Pons (tissue), 1 donor: ENCODE results near the gene DPY30.
"Not testable (repeated sequence)": the region's sequence is repeated elsewhere in the genome, so short reads cannot be mapped to it uniquely, and the experiment has no call there.

ENCODE experiments used
- DNase-seq: peaks from one replicate; pipeline ENCODE4 v3.0.0-alpha.2; 2016; ENCODE audit warnings: low spot score

DPY30 gene

DNA sequence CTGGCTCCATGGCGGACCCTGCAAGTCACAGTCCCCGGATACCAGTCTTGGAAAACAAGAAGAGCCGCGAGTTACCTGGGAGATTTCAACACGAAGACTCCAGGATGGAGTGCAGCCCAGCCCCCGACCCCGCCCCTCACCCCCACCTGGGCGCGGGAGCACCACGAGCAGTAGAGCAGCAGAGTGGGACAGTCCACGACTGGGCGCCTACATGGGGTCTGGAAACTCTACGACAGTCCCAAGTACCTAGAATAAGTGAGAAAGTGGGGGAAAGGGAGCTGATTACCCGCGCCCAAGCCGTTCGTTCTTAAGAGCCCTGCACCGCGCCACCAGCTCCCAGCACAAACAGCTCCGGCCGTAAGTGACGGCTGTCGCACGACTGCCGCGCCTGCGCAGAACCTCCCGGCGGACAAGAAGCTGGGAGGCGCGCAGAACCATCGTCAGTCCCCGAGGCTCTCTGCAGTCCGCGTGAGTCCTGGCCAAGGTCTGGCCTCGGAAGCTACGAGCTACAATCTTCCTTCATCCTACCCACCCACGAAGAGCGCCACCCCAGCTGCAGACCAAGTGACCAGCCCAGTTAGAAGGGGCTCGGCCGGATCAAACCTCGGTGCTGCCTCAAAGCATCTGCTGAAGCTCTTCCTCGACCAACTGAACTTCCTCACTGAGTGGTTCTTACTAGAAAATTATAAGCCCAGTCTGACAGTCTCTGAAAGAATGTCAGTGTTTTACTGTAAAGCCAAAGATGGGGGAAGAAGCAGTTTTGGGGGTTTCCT, at the start of gene DPY30:
Gene DPY30, minus strand, starts transcription at position 359 of the 773 bp plus-strand sequence. Its CDS starts 349 bp downstream, at position 10.
- peak; percentile 92 for DNase-seq

DNA sequence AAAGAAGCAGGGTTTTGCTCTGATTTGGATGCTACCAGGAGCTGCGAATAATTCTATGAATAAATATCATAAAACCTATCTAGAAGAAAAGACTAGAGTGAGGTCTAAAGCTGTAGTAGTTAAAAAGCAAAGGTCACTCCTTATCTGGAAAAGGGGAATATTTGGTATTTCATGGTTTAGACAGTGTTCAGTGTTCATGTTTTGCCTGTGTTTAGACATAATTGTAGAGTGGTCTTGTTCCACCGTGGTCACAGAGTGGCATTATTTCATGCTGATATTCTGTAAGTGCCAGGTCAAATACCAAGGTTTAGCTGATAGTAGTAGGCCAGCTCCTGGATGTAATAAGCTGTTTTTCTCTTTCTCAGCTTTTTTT, 34.5 kb upstream of the DPY30 start:
- DNase-seq = no peak

DNA sequence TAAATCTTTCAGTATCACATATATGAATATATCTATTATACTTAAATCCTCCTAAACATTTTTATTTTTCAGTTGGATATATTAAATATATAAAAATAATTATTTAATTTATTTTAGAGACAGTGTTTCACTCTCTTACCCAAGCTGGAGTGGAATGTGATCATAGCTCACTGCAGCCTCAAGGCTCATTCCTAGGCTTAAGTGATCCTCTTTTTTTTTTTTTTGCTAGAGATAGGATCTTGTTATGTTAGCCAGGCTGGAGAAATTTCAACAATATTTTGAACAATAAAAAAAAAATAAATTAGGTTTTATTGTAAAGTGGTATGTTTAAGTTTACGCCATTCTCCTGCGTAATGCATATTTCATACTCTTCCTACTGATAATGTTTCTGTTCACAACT, 27.9 kb upstream of the DPY30 start:
- DNase-seq = no peak

DNA sequence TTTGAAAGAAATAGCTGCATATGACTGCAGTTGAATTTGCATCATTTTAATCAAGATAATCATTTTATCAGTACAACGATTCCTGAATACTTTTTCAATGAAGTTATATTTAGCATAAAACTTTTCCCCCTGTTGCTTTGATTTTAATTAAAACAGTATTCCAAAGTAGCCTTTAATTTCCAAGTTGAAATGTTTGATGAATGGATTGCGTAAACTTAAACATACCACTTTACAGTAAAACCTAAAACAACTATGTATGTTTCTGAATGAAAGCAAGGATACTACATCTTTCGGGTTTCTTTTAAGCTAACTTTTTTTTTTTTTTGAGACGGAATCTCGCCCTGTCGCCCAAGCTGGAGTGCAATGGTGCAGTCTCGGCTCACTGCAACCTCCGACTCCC, 25.1 kb upstream of the DPY30 start:
- DNase-seq = no peak

DNA sequence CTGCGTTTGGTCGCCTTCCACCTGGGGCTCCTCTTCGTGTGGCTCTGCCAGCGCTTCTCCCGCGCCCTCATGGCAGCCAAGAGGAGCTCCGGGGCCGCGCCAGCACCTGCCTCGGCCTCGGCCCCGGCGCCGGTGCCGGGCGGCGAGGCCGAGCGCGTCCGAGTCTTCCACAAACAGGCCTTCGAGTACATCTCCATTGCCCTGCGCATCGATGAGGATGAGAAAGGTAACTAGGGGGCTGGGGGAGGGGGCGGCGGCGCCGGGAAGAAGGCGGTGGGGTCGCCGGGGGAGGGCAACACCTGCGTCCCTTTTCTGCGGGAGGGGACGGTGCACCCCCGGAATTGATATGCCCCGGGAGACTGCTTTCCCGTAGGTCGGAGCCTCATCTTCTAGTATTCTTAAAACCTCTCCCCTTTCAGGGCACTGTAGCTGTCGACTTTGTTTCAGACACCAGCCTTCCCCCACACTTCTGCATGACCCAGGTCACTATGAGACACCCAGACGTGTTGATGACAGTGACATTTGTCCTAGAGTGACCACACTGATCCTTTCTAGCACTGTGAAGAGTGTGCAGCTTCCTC, 24.5 kb upstream of the DPY30 start:
- DNase-seq = peak; percentile 46

DNA sequence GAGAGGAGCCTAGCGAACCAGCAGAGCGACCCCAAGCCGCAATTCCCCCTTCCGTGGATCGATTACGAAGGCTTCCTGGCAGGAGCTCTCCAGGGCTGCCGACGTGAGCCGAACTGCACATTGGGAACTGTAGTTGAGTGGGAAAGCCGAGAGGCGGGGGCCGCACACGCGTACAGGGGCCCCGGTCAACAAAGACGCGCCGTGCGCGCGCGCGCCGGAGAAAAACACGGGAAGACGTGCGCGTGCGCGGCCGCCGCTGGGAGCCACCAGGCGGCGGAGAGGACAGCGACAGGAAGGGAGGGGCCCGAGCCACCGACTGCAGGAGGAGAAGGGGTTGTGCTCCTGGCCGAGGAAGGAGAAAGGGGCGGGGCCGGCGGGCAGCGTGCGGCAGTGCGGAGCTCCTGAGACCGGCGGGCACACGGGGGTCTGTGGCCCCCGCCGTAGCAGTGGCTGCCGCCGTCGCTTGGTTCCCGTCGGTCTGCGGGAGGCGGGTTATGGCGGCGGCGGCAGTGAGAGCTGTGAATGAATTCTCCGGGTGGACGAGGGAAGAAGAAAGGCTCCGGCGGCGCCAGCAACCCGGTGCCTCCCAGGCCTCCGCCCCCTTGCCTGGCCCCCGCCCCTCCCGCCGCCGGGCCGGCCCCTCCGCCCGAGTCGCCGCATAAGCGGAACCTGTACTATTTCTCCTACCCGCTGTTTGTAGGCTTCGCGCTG, 23.9 kb upstream of the DPY30 start, which contains the start of gene SPAST:
Gene SPAST, plus strand, starts transcription at position 247 of the 711 bp plus-strand sequence. Its CDS starts 276 bp downstream, at position 523.
- DNase-seq = peak; percentile 98

DNA sequence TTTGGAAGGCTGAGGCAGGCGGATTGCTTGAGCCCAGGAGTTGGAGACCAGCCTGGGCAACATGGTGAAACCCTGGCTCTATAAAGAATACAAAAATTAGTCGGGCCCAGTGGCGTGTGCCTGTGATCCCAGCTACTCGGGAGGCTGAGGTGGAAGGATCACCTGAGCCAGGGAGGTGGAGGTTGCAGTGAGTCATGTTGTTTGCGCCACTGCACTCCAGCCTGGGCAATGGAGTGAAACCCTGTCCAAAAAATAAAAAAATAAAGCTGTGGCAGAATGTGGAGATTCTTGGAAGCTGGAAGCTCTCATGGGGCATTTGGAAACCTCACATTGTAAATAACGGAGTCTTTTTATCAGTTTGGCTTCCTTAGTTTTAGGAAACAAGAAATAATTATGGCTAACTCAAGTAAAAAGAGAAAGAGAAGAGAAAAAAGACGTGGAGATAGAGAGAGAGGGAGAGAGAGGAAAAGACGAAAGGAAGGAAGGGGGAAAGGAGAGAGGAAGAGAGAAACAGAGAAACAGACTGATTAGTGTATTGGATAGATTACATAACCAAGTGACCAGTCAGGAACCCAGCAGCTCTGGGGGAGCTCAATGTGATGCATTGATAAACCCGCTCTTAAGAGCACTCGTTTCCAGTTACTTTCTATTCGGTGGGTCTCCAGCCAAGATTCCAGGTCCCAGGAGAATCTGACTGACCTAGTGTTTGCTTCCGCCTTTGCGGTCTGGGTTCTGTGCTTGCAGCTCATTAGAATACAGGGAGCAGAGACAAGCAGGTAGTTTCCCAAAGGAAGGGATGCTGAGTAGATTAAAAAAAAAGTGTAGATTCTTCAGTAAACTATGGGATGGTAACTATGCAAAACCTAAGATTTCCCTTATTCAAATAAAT, 22.6 kb upstream of the DPY30 start:
- DNase-seq = peak; percentile 54

DNA sequence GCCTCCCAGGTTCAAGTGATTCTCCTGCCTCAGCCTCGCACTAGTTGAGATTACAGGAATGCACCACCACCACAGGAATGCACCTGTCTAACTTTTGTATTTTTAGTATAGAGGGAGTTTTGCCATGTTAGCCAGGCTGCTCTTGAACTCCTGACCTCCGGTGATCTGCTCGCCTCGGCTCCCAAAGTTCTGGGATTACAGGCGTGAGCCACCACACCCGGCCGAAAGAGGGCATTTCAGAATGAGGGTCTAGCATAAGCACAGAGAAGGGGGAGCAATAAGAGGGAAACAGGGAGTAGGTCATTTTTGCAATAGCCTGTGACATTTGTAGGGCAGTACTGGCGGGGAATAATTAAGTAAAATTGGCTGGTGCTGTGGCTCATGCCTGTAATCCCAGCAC, 21.8 kb upstream of the DPY30 start:
- DNase-seq = no peak

DNA sequence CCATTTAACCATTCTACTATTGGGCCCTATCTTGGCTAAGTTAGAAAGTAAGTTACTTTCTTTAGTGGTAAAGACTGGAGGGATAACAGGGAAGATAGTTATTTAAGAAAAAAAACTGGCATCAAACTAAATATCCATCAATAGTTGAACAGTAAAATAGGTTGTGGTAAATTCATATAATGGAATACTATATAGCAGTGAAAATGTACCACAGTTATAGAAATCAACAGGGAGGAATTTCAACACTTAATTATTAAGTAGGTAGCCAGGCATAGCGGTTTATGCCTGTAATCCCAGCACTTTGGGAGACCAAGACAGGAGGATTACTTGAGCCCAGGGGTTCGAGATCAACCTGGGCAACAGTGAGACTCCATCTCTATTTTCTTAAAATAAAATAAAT, 20.7 kb upstream of the DPY30 start:
- no peak for DNase-seq

DNA sequence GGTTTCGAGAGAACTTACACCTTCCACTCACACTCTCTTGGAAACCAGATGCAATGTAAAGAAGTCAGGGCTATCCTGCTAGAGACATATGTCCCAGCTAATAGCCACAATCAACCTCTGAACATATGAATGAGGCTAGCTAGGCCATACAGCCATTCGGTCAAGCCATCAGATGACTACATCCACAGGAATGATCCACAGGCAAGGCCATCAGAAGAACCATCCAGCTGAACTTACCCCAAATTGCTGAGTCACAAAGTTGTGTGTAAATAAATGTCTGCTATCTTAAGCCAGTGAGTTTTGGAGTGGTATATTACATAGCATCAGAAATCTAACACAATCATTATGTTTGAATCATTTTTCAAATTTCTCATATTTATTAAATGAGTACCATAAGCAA, 18.5 kb upstream of the DPY30 start:
- DNase-seq = no peak

DNA sequence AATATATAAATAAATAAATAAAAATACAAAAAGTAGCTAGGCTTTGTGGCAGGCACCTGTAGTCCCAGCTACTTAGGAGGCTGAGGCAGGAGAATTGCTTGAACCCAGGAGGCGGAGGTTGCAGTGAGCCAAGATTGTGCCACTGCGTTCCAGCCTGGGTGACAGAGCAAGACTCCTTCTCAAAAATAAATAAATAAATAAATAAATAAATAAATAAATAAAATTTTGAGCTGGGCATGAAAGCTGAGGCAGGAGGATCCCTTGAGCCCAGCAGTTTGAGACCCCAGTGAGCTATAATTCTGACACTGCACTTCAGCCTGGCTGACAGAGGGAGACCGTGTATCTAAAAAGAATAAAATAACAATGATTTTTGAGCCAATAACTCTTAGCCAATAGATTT, 15.0 kb upstream of the DPY30 start:
- not testable (repeated sequence) for DNase-seq

DNA sequence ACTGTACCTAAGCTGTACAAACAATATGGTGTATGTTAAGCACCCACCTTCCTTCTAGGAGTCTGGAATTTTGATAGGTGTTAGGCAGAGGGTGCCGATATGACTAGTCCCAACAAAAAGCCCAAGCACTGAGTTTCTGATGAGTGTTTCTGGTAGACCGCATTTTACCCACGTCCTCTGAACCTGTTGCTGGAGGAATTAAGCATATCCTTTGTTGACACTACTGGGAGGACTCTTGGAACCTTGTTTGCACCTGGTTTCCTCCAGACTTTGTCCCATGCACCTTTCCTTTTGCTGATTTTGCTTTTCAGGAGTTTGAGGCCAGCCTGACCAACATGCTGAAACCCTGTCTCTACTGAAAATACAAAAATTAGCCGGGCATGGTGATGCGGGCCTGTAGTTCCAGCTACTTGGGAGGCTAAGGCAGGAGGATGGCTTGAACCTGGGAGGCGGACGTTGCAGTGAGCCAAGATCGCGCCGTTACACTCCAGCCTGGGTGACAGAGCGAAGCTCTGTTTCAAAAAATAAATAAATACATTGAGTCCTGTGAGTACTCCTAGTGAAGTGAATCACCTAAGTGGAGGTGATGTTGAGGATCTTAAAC, 12.3 kb upstream of the DPY30 start:
- no peak for DNase-seq

DNA sequence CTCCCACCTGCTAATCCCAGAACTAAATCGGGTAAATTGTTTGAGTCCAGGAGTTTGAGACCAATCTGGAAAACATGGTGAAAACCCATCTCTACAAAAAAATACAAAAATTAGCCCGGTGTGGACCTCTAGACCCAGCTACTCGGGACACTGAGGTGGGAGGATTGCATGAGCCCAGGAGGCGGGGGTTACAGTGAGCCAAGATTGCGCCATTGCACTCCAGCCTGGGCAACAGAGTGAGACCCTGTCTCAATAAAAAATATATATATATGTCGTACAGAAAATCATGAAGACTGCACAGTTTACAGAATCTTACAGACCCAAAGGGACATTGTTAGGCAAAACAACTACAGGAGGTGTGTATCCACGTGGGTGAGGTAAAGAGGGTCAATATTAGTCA, 4.0 kb upstream of the DPY30 start:
- DNase-seq = no peak

DNA sequence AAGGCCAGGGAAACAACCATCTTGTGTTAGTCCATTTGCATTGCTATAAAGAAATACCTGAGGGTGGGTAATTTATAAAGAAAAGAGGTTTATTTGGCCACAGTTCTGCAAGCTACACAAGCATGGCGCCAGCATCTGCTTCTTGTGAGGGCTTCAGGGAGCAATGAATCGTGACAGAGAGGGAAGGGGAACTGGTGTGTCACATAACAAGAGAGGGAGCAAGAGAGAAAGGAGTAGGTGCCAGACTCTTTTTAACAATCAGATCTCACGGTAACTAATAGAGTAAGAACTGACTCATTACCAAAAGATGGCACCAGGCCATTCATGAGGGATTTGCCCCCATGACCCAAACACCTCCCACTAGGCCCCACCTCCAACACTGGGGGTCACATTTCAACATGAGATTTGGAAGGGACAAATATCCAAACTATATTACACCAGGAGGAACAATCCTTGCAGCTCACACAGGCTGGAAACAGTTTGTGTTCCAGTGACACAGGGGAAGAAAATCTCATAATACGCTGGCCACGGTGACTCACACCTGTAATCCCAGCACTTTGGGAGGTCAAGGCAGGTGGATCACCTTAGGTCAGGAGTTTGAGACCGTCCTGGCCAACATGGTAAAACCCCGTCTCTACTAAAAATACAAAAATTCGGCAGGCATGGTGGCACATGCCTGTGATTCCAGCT, 5.3 kb downstream of the DPY30 start:
- not testable (repeated sequence) for DNase-seq

DNA sequence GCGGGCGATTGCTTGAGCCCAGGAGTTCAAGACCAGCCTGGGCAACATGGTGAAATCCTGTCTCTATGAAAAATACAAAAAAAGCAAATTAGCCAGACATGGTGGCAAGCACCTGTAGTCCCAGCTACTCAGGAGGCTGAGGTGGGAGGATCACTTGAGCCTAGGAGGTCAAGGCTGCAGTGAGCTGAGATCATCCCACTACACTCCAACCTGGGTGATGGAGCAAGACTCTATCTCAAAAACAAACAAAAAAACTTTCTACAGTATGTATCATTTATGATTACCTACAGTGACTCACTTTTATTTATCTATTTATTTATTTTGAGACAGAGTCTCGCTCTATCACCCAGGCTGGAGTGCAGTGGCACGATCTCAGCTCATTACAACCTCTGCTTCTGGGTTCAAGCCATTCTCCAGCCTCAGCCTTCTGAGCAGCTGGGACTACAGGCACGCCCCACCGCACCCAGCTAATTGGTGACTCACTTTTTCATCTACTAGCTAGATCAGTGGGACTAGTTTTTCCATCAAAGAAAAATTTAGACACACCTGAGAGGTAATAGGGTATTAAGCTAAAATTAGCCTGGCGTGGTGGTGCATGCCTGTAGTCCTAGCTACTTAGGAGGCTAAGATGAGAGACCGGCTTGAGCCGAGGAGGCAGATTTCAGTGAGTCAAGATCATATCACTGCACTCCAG, 20.7 kb downstream of the DPY30 start:
- not testable (repeated sequence) for DNase-seq

DNA sequence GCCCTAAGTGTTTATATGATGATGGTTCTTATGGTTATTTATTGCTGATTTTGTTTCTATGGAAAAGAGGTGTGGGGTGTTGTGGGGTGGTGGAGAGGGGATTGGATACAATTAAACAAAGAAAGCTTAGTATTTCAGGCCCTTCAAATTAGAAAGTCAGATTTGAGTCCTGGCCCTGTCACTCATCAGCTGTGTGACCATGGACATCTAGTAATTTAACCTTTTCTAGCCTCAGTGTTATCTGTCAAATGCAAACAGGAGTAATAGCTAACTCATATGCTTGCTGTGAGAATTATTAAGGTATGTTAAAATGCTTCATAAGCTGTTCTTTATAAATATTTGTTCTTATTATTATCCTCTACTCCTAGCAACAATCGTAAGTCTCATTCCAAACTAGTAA, 26.7 kb downstream of the DPY30 start:
- DNase-seq = peak; percentile 64

DNA sequence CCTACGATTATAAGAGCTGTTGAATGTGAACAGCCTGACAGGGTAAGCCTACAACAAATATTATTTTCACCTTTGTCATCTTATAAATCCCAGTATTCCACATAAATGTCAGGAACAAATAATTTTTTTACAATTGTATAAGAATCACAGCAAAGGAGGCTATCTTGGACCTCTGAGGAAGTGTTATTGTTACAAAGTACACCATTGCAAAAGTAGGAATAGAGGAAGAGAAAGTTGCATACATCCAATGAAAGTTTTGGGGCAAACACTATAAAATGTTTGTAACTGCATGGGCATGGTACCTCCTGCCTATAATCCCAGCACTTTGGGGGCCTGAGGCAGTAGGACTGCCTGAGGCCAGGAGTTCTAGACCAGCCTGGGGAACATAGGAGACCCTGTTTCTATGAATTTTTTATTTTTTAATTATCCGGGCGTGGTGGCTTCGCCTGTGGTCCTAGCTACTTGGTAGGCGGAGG, 28.1 kb downstream of the DPY30 start:
- DNase-seq = no peak

DNA sequence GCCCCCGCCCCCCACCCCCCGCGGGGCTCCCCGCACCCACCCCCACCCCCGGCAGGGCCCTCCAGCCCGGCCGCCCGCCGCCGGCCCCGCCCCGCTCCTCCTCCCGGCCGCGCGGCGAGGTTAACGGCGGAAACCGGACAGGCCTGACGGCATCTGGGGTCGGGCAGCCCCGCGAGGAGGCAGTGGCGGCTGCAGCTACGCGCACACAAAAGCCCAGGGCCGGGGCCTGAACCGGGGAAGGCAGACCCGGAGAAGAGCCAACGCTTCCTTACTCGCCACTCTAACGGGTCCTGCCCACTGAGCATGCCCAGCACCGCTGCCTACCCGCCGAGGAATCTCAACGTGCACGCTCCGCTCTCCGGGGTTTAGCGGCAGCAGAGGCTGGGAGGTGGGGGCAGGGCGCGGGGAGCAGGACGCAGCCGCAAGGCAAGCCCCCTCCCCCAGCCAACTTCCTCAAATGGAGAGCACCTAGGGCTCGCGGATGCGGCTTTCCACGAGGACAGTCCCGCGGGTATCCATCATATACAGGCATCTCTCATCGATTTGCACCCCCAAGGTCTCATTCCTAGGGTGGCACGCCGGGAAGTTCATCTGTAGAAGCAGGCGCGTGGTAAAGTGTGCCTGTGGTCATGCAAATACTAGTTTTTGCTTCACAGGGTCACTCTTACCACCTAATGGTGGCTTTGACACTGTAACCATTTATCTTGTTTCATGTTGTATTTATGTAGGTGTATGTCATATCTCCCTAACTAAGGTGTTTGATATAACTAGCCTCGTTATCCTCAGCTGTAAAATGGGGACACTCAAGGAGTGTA, 28.7 kb downstream of the DPY30 start, which contains the start of gene MEMO1:
Gene MEMO1, minus strand, starts transcription at position 339 of the 815 bp plus-strand sequence. CDS start 761 bp downstream, outside the sequence.
- DNase-seq = peak; percentile 91

DNA sequence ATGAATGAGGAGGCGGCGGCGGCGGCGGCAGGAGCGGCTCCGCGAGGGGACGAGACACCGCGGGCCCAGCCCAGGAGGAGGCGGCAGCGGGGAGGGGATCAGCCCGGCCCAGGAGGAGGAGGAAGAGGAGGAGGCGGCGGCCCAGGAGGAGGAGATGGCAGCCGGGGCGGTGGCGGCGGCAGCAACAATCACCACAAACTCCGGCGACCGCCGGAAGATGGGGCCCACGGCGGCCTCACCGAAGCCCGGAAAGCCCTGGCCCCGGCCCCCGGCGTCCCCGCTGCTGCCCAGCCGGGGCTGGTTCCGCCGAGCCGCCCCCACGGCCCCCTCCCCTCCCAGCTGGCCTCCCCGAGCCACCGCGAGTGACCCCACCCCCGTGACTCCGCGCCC, 29.3 kb downstream of the DPY30 start:
- DNase-seq = peak; percentile 7
